Loucy (cell line): ENCODE data around the gene KNSTRN.

Source experiments
- H2AFZ ChIP-seq: fragments of 200-600 bp; sonication (generic); 2 replicates; pipeline ENCODE4 v1.6.0; 2016; ENCODE audit warnings: antibody characterized with exemption, mild to moderate bottlenecking, low read length, moderate library complexity
- H3F3A ChIP-seq: fragments of 200-600 bp; 2 replicates; pipeline ENCODE4 v1.6.0; 2016; ENCODE audit warnings: antibody characterized with exemption, low read depth, mild to moderate bottlenecking
- H3K27me3 ChIP-seq: fragments of 200-600 bp; sonication (generic); 2 replicates; pipeline ENCODE4 v1.6.1; 2014; ENCODE audit warnings: low read length, mild to moderate bottlenecking; ENCODE audit not compliant: insufficient read depth, poor library complexity, severe bottlenecking
- H3K36me3 ChIP-seq: fragments of 200-600 bp; sonication (generic); 2 replicates; pipeline ENCODE4 v1.6.1; 2016; ENCODE audit warnings: low read length; ENCODE audit not compliant: insufficient read depth
- H3K4me1 ChIP-seq: fragments of 200-600 bp; sonication (generic); 2 replicates; pipeline ENCODE4 v1.5.1; 2014; ENCODE audit warnings: low read length, mild to moderate bottlenecking; ENCODE audit not compliant: insufficient read depth, poor library complexity, severe bottlenecking
- H3K4me2 ChIP-seq: fragments of 200-600 bp; sonication (generic); 2 replicates; pipeline ENCODE4 v1.6.0; 2014; ENCODE audit warnings: antibody characterized with exemption, low read length, low read depth, mild to moderate bottlenecking; ENCODE audit not compliant: poor library complexity, severe bottlenecking
- H3K4me3 ChIP-seq: fragments of 200-600 bp; sonication (generic); 2 replicates; pipeline ENCODE4 v1.5.1; 2014; ENCODE audit warnings: low read length, mild to moderate bottlenecking, mixed read lengths; ENCODE audit not compliant: poor library complexity, severe bottlenecking
- H3K79me2 ChIP-seq: fragments of 200-600 bp; sonication (generic); 2 replicates; pipeline ENCODE4 v1.6.1; 2014; ENCODE audit warnings: low read length; ENCODE audit not compliant: insufficient read depth
- H3K9ac ChIP-seq: fragments of 200-600 bp; sonication (generic); 2 replicates; pipeline ENCODE4 v1.6.0; 2014; ENCODE audit warnings: mild to moderate bottlenecking, low read depth, low read length, moderate library complexity; ENCODE audit not compliant: poor library complexity, severe bottlenecking
- H3K9me2 ChIP-seq: fragments of 200-600 bp; sonication (generic); replicated peaks from 2 replicates; pipeline ENCODE4 v1.6.1; 2016; ENCODE audit warnings: low read depth, low read length, mixed read lengths
- H3K9me3 ChIP-seq: fragments of 200-600 bp; sonication (generic); 2 replicates; pipeline ENCODE4 v1.6.1; 2014; ENCODE audit warnings: mild to moderate bottlenecking, antibody characterized with exemption, low read length, low read depth; ENCODE audit not compliant: insufficient read depth
- H4K20me1 ChIP-seq: fragments of 200-600 bp; sonication (generic); 2 replicates; pipeline ENCODE4 v1.6.0; 2014; ENCODE audit warnings: antibody characterized with exemption, low read length, mild to moderate bottlenecking; ENCODE audit not compliant: insufficient read depth, poor library complexity, severe bottlenecking
- CTCF ChIP-seq: fragments of 200-600 bp; sonication (generic); conservative IDR thresholded peaks from 2 replicates; pipeline ENCODE4 v1.5.1; 2014; ENCODE audit warnings: mild to moderate bottlenecking, antibody characterized with exemption, low read length
- EZH2phosphoT487 ChIP-seq: fragments of 200-600 bp; IDR thresholded peaks from 2 replicates; pipeline ENCODE4 v1.6.1; 2018; ENCODE audit warnings: antibody characterized with exemption, mild to moderate bottlenecking, moderate library complexity, borderline replicate concordance

Gene KNSTRN

DNA sequence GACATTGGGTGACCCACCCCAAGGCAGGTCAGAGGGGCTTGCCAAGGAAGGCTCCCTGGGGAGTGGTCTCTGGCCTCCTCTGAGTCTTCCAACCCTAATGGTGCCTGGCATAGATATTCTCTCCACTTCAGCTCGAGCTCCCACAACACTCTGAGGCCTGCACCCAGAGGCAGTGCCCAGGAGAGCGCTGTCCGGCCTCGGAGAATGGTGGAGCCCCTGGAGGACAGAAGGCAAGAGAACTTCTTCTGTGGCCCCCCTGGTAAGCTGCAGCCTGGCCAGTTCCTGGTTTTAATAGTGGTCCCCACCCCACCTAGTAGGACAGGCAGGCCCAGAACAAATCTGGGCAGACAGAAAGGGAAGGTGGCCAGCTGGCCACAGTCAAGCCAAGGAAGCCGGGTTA, 17.5 kb upstream of the KNSTRN start:
- no peaks in the 10 kb centered on the region for H3K79me2 ChIP-seq
- H3K27me3 ChIP-seq = no peaks in the 10 kb centered on the region
- no peak for TF ChIP-seq CTCF
- TF ChIP-seq EZH2phosphoT487 = no peak
- no peaks in the 10 kb centered on the region for H3K9me3 ChIP-seq
- H4K20me1 ChIP-seq = no peaks in the 10 kb centered on the region
- H3K36me3 ChIP-seq = no peaks in the 10 kb centered on the region
- peaks cover 13% of the 10 kb centered on the region for H3K4me1 ChIP-seq
- no peaks in the 10 kb centered on the region for H3F3A ChIP-seq
- no peaks in the 10 kb centered on the region for H3K9me2 ChIP-seq
- no peak overlapping the region for H3K4me3 ChIP-seq
- no peak overlapping the region for H3K4me2 ChIP-seq
- no peak overlapping the region for H3K9ac ChIP-seq
- H2AFZ ChIP-seq = no peak overlapping the region

DNA sequence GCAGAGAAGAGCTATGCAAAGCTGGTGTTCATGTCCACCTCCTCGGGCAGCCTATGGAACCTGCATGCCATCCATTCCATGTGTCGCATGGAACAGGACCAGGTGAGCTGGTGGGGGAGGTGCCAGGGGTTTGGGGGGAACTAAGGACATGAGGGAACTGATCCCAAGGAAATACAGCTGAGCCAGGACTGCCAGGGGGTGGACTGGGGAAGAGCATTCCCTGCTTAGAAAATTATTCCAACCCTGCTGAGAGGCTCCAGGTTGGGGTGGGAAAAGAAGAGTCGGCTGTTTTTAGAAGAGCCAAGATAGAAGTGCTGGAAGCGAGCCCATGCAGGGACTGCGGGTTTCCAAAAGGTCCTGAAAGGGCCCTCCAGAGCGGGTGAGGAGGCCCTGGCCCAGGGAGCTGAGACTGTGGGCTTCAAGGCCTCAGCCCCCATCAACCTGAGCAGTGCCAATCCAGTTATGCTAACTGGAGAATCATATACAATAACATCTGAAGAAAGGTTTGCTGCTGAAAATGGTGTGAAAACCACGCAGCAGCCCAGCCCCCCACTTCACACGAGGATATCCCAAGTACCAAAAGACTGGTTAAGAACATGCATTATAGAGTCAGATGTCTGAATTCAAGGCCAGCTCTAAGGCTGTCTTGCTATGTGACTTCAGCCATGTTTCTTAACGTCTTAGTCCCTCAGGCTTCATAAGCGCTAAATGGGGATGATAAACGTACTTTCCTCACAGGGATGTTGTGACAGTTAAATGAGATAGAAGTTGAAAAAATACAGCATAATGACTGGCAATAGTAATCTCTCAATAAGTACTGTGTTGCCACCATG, 16.7 kb upstream of the KNSTRN start:
- H3K9me2 ChIP-seq = no peaks in the 10 kb centered on the region
- peaks cover 13% of the 10 kb centered on the region for H3K4me1 ChIP-seq
- no peak overlapping the region for H3K9ac ChIP-seq
- H3F3A ChIP-seq = no peaks in the 10 kb centered on the region
- H3K27me3 ChIP-seq = no peaks in the 10 kb centered on the region
- H3K79me2 ChIP-seq = no peaks in the 10 kb centered on the region
- H4K20me1 ChIP-seq = no peaks in the 10 kb centered on the region
- TF ChIP-seq CTCF (no peak), EZH2phosphoT487 (no peak)
- no peak overlapping the region for H2AFZ ChIP-seq
- no peaks in the 10 kb centered on the region for H3K9me3 ChIP-seq
- H3K4me2 ChIP-seq = no peak overlapping the region
- no peak overlapping the region for H3K4me3 ChIP-seq
- no peaks in the 10 kb centered on the region for H3K36me3 ChIP-seq

DNA sequence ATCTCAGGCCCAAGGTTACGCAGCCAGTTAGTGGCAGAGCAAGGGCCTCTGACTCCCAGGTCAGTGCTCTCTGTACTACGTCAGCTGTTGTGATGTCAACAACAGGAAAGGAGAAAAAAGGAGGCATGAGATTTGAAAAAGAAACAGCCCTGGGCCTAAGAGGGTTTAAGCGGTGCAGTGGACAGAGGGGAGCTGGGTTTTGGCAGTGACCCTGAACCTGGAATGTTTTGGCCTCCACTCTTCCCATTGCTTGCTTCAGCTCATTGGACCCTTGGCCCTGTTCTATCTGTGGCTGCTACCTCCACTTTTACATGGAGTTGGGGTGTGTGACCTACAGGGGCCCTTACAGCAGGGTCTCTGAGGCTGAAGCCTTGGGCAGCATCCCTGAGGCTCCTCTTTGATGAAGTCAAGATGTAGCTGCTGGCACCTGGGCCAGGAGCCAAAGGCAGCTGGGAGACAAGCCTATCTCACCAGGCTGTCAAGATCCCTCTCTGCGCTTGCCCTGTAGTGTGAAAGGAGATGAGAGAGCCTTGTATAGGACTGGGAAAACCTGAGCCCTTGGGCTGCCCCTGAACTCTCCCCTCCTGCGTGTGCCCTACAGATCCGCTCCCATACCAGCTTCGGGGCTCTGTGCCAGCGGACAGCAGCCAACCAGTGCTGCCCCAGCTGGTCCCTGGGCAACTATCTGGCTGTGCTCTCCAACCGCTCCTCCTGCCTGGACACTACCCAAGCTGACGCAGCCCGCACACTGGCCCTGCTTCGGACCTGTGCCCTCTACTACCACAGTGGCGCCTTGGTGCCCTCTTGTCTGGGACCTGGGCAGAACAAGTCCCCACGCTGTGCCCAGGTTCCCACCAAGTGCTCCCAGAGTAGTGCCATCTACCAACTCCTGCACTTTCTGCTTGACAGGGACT, 15.8 kb upstream of the KNSTRN start:
- Histone ChIP-seq H3K4me1 (peaks cover 13% of the 10 kb centered on the region), H3K36me3 (no peaks in the 10 kb centered on the region), H4K20me1 (no peaks in the 10 kb centered on the region), H3K27me3 (no peaks in the 10 kb centered on the region), H2AFZ (no peak overlapping the region), H3F3A (no peaks in the 10 kb centered on the region), H3K9me2 (no peaks in the 10 kb centered on the region), H3K4me2 (peak overlapping the region; percentile 80), H3K79me2 (no peaks in the 10 kb centered on the region), H3K9me3 (no peaks in the 10 kb centered on the region), H3K4me3 (peak overlapping the region; percentile 68), H3K9ac (peak overlapping the region; percentile 59)
- TF ChIP-seq EZH2phosphoT487 = no peak
- no peak for TF ChIP-seq CTCF
